Right ventricle myocardium inferior (tissue), 1 donor: ENCODE results near the gene SLC7A7. TPM values are rescaled to one million over a fixed set of nuclear protein-coding genes. Genes with fewer than 3 reads are reported as not detected.
"Not testable (repeated sequence)": the region's sequence is repeated elsewhere in the genome, so short reads cannot be mapped to it uniquely, and the experiment has no call there.

Experiments
- ATAC-seq: fragments of 200-7000 bp; cut with Tn5 transposase; one replicate; pipeline ENCODE4 v1.9.1; 2020; ENCODE audit warnings: mild to moderate bottlenecking, moderate library complexity
- DNase-seq: peaks from one replicate; pipeline ENCODE4 v3.0.0; 2021; ENCODE audit errors: missing footprints
- intact Hi-C: fragments of 100-400 bp; cut with DNase I; formaldehyde crosslinking; loops from one replicate; pipeline ENCODE4 v1.11.0; 2022
- total RNA-seq: library from RNA; stranded (reverse); fragmentation: NEBNext Ultra II Directional; extraction: Animal tissue kit (Norgen Biotek cat#: 25700); gene quantifications from one replicate; pipeline ENCODE4 v1.2.1, GENCODE V29; 2021
- donor health status: DM: no; HTN: yes; CAD: no; lungs with severe emphysema.

The SLC7A7 gene
- total RNA-seq, 1 donor from 2014 or later, result 5.8 TPM

- no peak for ATAC-seq
- intact Hi-C loops, result no loop called here
These were observed 78.2 kb downstream of the SLC7A7 start for GRCh38 chr14:22737052-22737451.

GRCh38 chr14:22736384-22736783 lies 78.9 kb downstream of the SLC7A7 start:
- DNase-seq, intact Hi-C loops, ATAC-seq: not testable (repeated sequence)

More at GRCh38 chr14:22737052-22737451, 78.2 kb downstream of the SLC7A7 start:
- DNase-seq, result no peak

- DNase-seq, result no peak
- intact Hi-C loops, result no loop called here
- no peak for ATAC-seq
These were observed 80.1 kb downstream of the SLC7A7 start for GRCh38 chr14:22735096-22735495.

- intact Hi-C loops, result no loop called here
- ATAC-seq (no peak), DNase-seq (no peak)
These were observed 81.4 kb downstream of the SLC7A7 start for GRCh38 chr14:22733829-22734228.

- intact Hi-C loops, ATAC-seq, DNase-seq: not testable (repeated sequence)
These were observed 83.2 kb downstream of the SLC7A7 start for GRCh38 chr14:22732062-22732461.

GRCh38 chr14:22726012-22726411 lies 89.2 kb downstream of the SLC7A7 start:
- DNase-seq (no peak), ATAC-seq (no peak)
- intact Hi-C loops, result no loop called here

- intact Hi-C loops, ATAC-seq, DNase-seq: not testable (repeated sequence)
These were observed 89.9 kb downstream of the SLC7A7 start for GRCh38 chr14:22725374-22725773.

- DNase-seq, intact Hi-C loops, ATAC-seq: not testable (repeated sequence)
These were observed 90.4 kb downstream of the SLC7A7 start for GRCh38 chr14:22724847-22725246.

GRCh38 chr14:22723815-22724214 lies 91.4 kb downstream of the SLC7A7 start:
- ATAC-seq (no peak), DNase-seq (no peak)
- intact Hi-C loops, result no loop called here

Other genes starting within 250 kb of the SLC7A7 start
- gene DAD1, start 226.2 kb downstream of the SLC7A7 start, total RNA-seq, result 143 TPM
- gene ABHD4, start 217.1 kb downstream of the SLC7A7 start, total RNA-seq, result 22.0 TPM
- gene OR6J1, start 171.1 kb downstream of the SLC7A7 start, total RNA-seq, result not detected
- gene OXA1L, start 48.7 kb downstream of the SLC7A7 start, total RNA-seq, result 170 TPM
- gene MRPL52, start 14.5 kb upstream of the SLC7A7 start, total RNA-seq, result 110 TPM
- gene MMP14, start 21.1 kb upstream of the SLC7A7 start, total RNA-seq, result 26.0 TPM
- gene LRP10, start 56.3 kb upstream of the SLC7A7 start, total RNA-seq, result 59.2 TPM
- gene REM2, start 67.8 kb upstream of the SLC7A7 start, total RNA-seq, result not detected
- gene RBM23, start 103.7 kb upstream of the SLC7A7 start, total RNA-seq, result 40.3 TPM
- 48.7 TPM for gene PRMT5, start 113.9 kb upstream of the SLC7A7 start, total RNA-seq
- 19.5 TPM for gene HAUS4, start 141.7 kb upstream of the SLC7A7 start, total RNA-seq
- gene AJUBA, start 167.1 kb upstream of the SLC7A7 start, total RNA-seq, result 13.1 TPM
- gene C14orf93, start 194.7 kb upstream of the SLC7A7 start, total RNA-seq, result 5.6 TPM
- 134 TPM for gene PSMB5, start 219.5 kb upstream of the SLC7A7 start, total RNA-seq
- gene PSMB11, start 226.8 kb upstream of the SLC7A7 start, total RNA-seq, result not detected
- 2.5 TPM for gene CDH24, start 242.1 kb upstream of the SLC7A7 start, total RNA-seq